Right lobe of liver (tissue), 6 donors: ENCODE data around the gene SH3GL3. TPM values are rescaled to one million over a fixed set of nuclear protein-coding genes. Genes with fewer than 3 reads are reported as not detected.

Source experiments
- ATAC-seq, 4 donors: fragments of 200-7000 bp; cut with Tn5 transposase; one replicate each; pipeline ENCODE4 v1.9.1; 2020; ENCODE audit warnings: mild to moderate bottlenecking in 4 of 4, moderate library complexity in 4 of 4
- DNase-seq, 3 donors: peaks; one replicate each; pipeline ENCODE4 v3.0.0-alpha.2; 2020
- H3K27ac ChIP-seq, 3 donors: fragments of 200-600 bp; one replicate each; pipeline ENCODE4 v1.8.0; 2022
- H3K27me3 ChIP-seq, 2 donors: fragments of 200-600 bp; one replicate each; pipeline ENCODE4 v1.8.0; 2022
- H3K36me3 ChIP-seq, 4 donors: fragments of 200-600 bp; sonication (generic) in 1 of 4; one replicate each; pipeline versions ENCODE4 v1.5.1 to v1.8.0; 2017 to 2022; ENCODE audit warnings: control low read depth in 1 of 4
- H3K4me1 ChIP-seq, 4 donors: fragments of 200-600 bp; sonication (generic) in 1 of 4; one replicate each; pipeline versions ENCODE4 v1.5.1 to v1.8.0; 2017 to 2022; ENCODE audit warnings: control low read depth in 1 of 4
- H3K4me3 ChIP-seq, 3 donors: fragments of 200-600 bp; one replicate each; pipeline ENCODE4 v1.8.0; 2022
- H3K9me3 ChIP-seq, 4 donors: fragments of 200-600 bp; sonication (generic) in 1 of 4; one replicate each; pipeline versions ENCODE4 v1.5.1 to v1.8.0; 2017 to 2022; ENCODE audit warnings: control low read depth in 1 of 4
- CTCF ChIP-seq, 4 donors: fragments of 200-600 bp in 3 of 4; fragments of 450-650 bp in 1 of 4; IDR thresholded peaks; one replicate each; pipeline versions ENCODE4 v1.5.1 to v1.8.0; 2016 to 2022; ENCODE audit warnings: antibody characterized with exemption in 4 of 4, mild to moderate bottlenecking in 2 of 4
- POLR2A ChIP-seq: fragments of 450-650 bp; IDR thresholded peaks from one replicate; pipeline ENCODE4 v1.6.1; 2017; ENCODE audit warnings: antibody characterized with exemption, mild to moderate bottlenecking
- WGBS: methylation state at CpG from one replicate; pipeline ENCODE4 v1.1.6; 2018; ENCODE audit warnings: low coverage, low lambda C conversion rate; ENCODE audit not compliant: insufficient coverage; ENCODE audit errors: missing lambda C conversion rate; 5-methylcytosine and 5-hydroxymethylcytosine counted together
- intact Hi-C, 2 donors: fragments of 100-400 bp; cut with DNase I; formaldehyde crosslinking; loops; one replicate each; pipeline versions ENCODE4 v1.11.2 to v1.14.1; 2022
- total RNA-seq, 6 experiments: library from RNA; depleted of rRNA in 2 of 6; stranded (reverse); fragments of >200 nt in 2 of 6; fragmentation: NEBNext Ultra II Directional in 3 of 6; extraction: Animal tissue kit (Norgen Biotek cat#: 25700) in 3 of 6; gene quantifications; one replicate each; pipeline versions ENCODE4 v1.1.0 to v1.2.4, GENCODE V29; 2016 to 2023
- donor health status: DM: no; HTN: yes; CAD: no.
- donor health status: DM: no; HTN: no; CAD: no.
- donor health status: DM: no; HTN: no; CAD: no.
- donor health status: DM: no; HTN: yes; CAD: no.
- donor health status: DM: no; HTN: yes; CAD: no.

Gene SH3GL3
- total RNA-seq, 6 experiments from 2014 or later = not detected

GRCh38 chr15:83462026-83462425 lies 14.9 kb downstream of the SH3GL3 start:
- DNase-seq = no peak
- H3K4me3 ChIP-seq = no peak overlapping the region
- H3K36me3 ChIP-seq = no peaks in the 10 kb centered on the region
- intact Hi-C loops = no loop called here
- ATAC-seq = no peak
- no peaks in the 10 kb centered on the region for H3K27me3 ChIP-seq
- no peak overlapping the region for H3K27ac ChIP-seq
- whole genome bisulfite sequencing = 43% methylated on average over 3 of the region's 3 CpGs
- H3K9me3 ChIP-seq = no peaks in the 10 kb centered on the region
- no peak for TF ChIP-seq POLR2A
- TF ChIP-seq CTCF (IDR thresholded peaks at IDR 0.05) = no peak
- no peaks in the 10 kb centered on the region for H3K4me1 ChIP-seq

DNA sequence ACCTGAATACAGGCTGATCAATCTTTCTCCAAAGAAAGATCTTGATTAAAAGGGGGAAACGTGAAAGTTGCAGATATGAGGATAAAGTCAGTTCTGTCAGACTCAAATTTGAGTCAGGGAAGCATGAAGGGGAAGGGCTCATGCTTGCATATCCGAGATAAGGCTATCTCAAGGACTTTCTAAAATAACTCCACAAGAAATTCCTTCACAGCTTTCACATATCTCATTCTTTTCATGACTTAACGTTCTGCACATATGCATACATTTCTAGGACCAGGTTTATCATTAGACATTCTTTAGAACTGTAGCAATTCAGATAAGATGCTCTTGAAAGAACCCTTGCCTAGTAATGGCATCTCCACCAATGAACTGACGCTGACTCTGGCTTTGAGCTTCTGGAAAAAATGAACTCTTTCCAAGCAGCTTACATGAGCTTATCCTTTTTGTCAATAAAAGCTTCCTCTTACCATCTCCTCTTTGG lies 15.9 kb downstream of the SH3GL3 start:
- Histone ChIP-seq H3K27me3 (no peaks in the 10 kb centered on the region), H3K9me3 (no peaks in the 10 kb centered on the region), H3K27ac (no peak overlapping the region), H3K36me3 (no peaks in the 10 kb centered on the region), H3K4me3 (no peak overlapping the region), H3K4me1 (no peaks in the 10 kb centered on the region)
- ATAC-seq = no peak
- intact Hi-C loops = no loop called here
- WGBS = 8% methylated on average over 4 of the region's 4 CpGs
- TF ChIP-seq CTCF (IDR thresholded peaks at IDR 0.05) (no peak), POLR2A (no peak)
- DNase-seq = no peak

GRCh38 chr15:83470887-83471286 lies 23.7 kb downstream of the SH3GL3 start:
- Histone ChIP-seq H3K4me1 (no peaks in the 10 kb centered on the region), H3K27ac (no peak overlapping the region), H3K27me3 (no peaks in the 10 kb centered on the region), H3K9me3 (no peaks in the 10 kb centered on the region), H3K4me3 (no peak overlapping the region), H3K36me3 (no peaks in the 10 kb centered on the region)
- DNase-seq (no peak), ATAC-seq (no peak)
- intact Hi-C loops = no loop called here
- TF ChIP-seq CTCF (IDR thresholded peaks at IDR 0.05) = no peak

DNA sequence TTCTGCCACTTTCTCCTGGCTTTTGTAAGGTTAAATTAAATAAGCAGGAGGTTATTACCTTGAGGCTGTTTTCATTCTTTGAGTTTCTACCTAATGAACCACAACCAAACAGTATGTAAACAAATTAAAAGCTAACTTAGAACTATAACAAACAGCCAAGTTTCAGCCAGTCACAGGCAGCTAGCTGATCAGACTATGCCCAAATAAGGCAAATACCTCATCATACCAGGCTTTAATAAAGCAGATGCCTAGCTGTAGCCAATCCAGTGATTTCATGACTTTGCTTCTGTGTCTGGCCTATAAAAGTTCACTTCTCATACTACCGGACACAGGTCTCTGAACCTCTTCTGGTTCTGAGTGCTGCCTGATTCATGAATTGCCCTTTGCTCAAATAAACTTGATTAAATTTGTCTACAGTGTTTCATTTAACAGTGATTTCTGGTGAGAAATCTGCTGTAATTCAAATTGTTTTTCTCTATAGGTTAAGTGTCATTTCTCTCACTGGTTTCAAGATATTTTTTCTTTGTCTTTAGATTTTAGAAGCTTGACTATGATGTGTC lies 24.2 kb downstream of the SH3GL3 start:
- no peak for DNase-seq
- 100% methylated on average over 1 of the region's 1 CpG for WGBS
- intact Hi-C loops = no loop called here

More for the DNA sequence above, 24.2 kb downstream of the SH3GL3 start:
- Histone ChIP-seq H3K9me3 (no peaks in the 10 kb centered on the region), H3K4me1 (no peaks in the 10 kb centered on the region), H3K27me3 (no peaks in the 10 kb centered on the region), H3K4me3 (no peak overlapping the region), H3K27ac (no peak overlapping the region), H3K36me3 (no peaks in the 10 kb centered on the region)
- ATAC-seq = no peak
- no peak for TF ChIP-seq POLR2A
- TF ChIP-seq CTCF (IDR thresholded peaks at IDR 0.05) = no peak
